Forelimb muscle (tissue), 1 donor: Measurements from ENCODE around the gene P2RY2. TPM values are rescaled to one million over a fixed set of nuclear protein-coding genes. Genes with fewer than 3 reads are reported as not detected.

Experiments used
- DNase-seq: peaks from one replicate; pipeline ENCODE4 v3.0.0-alpha.2; 2013; ENCODE audit warnings: low read depth
- polyA plus RNA-seq: library from polyadenylated mRNA; unstranded; fragments of 120-200 nt; gene quantifications from one replicate; pipeline ENCODE4 v1.2.1, GENCODE V29; 2013; ENCODE audit not compliant: insufficient read length

Gene P2RY2
- polyA plus RNA-seq, 1 donor = 2.0 TPM

- DNase-seq = no peak
Measured at GRCh38 chr11:73283276-73284000, 65.4 kb downstream of the P2RY2 start.

GRCh38 chr11:73284106-73284505 is 66.0 kb downstream of the P2RY2 start:
- DNase-seq = no peak

- DNase-seq = no peak
Measured at GRCh38 chr11:73285721-73286120, 67.6 kb downstream of the P2RY2 start.

Other genes with a start within 250 kb of the P2RY2 start
- 22.8 TPM for gene FCHSD2, start 76.0 kb upstream of the P2RY2 start, polyA plus RNA-seq
- gene P2RY6, start 54.1 kb downstream of the P2RY2 start, polyA plus RNA-seq = 1.7 TPM
- 44.5 TPM for gene ARHGEF17, start 90.0 kb downstream of the P2RY2 start, polyA plus RNA-seq
- gene RELT, start 158.1 kb downstream of the P2RY2 start, polyA plus RNA-seq = 3.5 TPM